Stimulated activated CD8-positive, alpha-beta memory T cell treated with anti-CD3 and anti-CD28 coated beads, Interleukin-15, amount 100 ng/mL, for 24 hours (primary cell): Measurements from ENCODE around the gene EML4.
"Not testable (repeated sequence)": the region's sequence is repeated elsewhere in the genome, so short reads cannot be mapped to it uniquely, and the experiment has no call there.

Experiments
- DNase-seq: peaks from one replicate; pipeline ENCODE4 v3.0.0-alpha.2; 2020; ENCODE audit warnings: low read depth

EML4 gene

GRCh38 chr2:42336361-42336965 is 167.3 kb downstream of the EML4 start:
- no peak for DNase-seq

- no peak for DNase-seq
These were observed 168.2 kb downstream of the EML4 start for GRCh38 chr2:42337356-42337820.

DNA sequence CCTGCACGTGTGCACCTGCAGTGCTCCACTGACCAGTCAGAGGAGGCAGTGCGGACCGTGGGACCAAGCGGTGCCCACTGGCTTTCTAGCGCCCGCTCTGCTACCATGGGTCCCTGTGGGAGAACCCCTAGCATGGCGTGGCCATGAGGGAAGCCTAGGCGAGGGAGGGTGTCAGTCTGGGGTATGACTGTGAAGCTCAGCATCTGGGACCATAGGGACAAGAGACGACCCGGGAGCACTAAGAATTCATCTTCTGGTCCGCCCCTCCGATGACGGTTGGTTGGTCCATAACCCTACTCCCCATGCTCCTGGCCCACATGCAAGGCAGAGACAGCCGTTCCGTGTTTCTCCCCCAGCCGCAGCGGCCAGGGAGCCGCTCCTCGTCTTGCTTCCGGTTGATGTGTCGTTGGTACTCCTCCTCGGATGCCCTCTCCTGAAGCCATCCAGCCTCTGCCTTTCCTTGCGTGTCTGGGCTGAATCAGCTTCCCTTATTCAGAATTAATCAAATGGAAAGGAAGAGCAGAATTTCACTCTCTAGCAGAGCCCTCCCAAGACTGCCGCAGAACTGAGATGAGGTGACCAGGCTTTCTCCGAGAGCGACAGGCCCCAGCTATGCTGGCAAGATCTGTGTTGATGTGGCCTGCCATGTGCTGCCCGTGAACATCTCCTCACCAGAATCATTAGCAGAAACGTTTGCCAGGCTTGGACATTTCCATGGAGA is 168.9 kb downstream of the EML4 start:
- DNase-seq = no peak

DNA sequence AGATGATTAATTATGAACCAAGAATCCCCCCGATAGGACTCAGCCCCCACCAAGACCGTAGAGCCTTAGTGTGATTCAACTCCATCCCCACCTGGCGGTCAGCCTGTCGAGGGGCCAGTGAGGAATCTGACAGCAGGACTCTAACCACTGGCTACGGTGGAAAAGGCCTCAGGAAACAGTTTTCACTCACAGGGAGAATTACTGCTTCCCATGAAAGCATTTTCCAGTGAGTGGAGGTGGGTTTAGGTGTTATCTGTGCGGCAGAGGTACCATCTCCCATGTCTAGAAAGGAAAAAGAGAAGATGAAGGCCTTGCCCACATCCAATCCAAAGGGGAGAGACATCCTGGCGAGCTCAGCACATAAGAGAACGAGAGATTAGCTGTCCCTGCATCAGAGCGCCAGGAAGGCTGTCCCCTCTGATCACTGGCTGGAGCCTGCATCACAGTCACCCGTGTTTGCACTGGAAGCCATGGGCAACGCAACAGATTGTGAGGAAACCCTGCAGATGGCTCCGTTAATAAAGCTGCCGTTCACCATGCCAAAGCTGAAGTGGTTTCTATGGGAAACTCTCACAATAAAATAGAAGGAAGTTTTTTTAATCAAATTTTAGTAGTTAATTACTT is 169.5 kb downstream of the EML4 start:
- DNase-seq = no peak

GRCh38 chr2:42339191-42339912 is 170.2 kb downstream of the EML4 start:
- no peak for DNase-seq

GRCh38 chr2:42340045-42340937 is 171.1 kb downstream of the EML4 start:
- no peak for DNase-seq

DNA sequence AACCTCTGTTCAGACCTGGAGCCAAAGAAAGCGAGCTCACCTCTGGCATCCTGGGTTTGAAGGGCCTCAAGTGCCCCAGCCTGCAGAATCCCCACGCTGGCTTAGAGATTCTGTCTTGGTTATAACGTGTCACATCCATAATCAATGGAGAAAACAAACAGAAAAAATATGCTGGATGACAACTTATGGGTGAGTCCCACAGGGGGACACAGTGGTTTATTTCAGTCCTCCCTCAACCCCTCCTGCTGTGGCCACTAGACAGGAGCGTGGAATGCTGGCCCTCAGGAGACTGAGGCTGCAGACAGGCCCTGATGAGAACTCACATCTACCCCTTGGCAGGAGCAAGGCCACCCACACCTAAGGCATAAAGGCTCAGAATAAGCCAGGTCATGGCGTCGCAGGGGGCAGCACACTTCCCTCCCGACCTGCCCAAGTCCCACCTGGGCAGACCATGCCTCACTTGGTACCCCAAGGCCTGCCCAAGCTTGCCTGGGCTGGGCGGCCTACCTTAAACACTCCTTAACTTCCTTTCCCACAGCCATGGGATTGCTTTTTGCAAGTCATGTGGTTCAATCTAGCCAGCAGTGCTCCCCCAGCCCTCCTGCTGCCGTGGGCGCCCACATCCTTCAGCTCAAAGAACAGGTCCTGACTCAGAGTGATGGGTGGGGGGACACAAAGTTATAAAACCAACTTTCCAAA is 171.9 kb downstream of the EML4 start:
- DNase-seq = no peak

DNA sequence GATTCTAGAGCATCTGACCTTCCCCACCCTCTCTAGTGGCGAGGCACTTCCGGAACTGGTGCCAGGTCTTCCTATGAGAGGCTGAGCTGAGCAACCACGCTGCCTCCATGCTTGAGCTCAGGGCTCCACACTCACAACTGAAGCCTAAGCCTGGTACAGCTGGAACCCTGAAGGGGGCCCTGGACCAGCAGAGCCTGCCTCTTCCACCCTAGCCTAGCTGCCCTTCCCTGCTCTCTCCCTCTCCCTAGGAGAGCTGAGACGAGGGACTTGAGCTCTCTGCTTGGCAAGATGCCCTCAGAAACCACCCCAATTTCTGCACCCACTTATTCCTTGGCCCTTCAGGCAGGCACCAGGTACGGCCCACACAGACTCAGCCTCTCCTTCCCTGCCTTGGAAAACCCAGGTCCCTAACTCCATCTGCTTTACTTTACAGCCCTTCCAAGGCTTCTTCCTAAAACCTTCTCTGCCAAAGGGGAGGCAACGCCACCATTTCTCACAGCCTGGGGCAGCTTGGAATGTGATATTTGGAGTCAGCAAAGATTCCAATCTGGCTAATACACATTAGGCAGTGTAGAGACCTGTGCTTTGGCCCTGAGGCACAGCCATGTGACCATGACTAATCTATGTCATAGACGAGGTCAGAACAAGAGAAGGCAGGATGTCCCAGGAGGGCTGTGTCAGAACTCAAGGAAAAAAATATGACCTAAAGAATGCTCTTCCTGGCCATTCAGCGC is 173.1 kb downstream of the EML4 start:
- no peak for DNase-seq

DNA sequence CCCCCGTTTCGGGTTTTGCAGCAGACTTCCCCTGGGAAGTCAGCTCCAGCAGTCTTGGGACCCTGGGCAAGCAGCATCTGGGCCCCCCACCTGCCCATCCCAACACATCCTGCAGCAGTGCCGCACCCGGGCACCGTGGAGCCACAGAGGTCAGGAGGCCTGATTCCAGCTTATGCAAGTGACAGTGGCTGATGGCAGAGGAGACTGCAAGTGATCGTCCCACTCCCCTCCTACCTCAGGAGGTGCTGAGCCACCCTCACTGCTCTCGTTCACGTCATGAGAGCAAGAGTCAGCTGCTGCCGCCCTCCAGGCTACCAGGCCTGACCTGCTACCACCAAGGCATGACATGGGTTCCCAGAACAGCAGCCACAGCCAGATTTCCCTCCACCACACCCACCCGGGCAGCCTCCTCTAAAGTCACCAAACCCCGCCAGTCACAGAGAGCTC is 173.7 kb downstream of the EML4 start:
- DNase-seq = no peak

DNA sequence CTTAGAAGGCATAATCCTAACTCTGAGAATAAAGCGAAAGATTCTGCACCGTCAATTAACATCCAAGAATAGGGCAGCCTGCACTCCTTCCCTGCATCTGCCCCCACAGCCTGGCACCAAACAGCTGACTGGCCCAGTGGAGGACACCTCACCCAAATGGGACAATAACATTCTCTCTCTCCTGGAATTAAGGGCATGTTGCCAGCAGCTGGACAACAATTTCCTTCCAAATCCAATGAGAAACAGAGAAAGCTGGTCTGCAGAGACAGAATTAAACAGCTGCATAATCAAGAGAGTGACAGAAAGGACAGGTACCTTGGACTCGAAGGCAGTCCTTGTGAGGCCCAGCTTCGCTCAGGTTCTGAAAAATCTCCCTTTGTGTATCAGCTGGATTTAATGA is 176.8 kb downstream of the EML4 start:
- no peak for DNase-seq

GRCh38 chr2:42346856-42347255 is 177.7 kb downstream of the EML4 start:
- not testable (repeated sequence) for DNase-seq

DNA sequence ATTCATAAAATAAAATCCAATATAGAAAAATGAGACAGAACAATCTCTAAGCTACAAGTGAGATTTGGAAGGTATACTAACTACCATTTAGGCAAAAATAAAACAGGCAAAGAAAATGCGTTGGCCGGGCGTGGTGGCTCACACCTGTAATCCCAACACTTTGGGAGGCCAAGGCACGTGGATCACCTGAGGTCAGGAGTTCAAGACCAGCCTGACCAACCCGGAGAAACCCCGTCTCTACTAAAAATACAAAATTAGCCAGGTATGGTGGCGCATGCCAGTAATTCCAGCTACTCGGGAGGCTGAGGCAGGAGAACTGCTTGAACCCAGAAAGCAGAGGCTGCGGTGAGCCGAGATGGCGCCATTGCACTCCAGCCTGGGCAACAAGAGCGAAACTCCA is 178.4 kb downstream of the EML4 start:
- DNase-seq = not testable (repeated sequence)

DNA sequence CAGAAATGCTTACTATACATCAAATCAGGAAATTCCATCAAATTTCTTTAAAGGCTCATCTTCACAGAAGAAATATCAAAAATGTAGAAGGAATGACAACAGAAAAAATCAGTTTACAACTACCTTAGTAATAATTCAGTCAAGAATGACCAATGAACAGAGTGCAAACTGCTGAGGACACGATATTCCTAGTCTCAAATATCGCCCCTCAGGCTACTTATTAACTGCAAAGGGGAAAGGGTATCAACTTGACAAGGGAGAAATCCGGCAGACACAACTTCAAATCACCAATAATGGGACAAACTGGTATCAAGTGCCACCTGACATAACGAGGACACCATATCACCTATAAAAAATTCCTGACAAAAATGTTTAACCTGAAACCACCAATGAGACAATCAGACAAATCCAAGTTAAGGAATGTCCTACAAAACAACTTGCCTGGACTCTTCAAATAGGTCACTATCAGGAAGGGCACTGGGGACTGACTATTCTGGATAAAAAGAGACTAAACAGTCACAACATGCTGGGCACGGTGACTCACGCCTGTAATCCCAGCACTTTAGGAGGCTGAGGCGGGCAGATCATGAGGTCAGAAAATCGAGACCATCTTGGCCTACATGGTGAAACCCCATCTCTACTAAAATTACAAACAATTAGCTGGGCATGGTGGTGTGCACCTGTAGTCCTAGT is 179.1 kb downstream of the EML4 start:
- DNase-seq = no peak

- DNase-seq = no peak
These were observed 181.4 kb downstream of the EML4 start for GRCh38 chr2:42350434-42351063.

DNA sequence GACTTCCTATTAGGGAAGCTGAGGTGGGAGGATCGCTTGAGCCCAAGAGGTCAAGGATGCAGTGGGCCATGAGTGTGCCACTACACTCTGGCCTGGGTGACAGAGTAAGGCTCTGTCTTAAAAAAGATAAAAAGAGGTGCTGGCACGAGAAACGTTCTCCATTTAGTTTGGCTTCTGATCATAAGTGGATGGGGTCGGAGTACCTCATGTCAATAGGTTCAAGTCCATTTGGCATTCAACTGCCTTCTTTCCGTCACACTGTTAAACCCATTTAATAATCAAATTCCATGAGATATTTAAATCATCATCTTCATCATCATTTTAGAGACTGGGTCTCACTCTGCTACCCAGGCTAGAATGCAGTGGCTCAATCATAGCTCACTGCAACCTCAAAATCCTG is 182.7 kb downstream of the EML4 start:
- no peak for DNase-seq

DNA sequence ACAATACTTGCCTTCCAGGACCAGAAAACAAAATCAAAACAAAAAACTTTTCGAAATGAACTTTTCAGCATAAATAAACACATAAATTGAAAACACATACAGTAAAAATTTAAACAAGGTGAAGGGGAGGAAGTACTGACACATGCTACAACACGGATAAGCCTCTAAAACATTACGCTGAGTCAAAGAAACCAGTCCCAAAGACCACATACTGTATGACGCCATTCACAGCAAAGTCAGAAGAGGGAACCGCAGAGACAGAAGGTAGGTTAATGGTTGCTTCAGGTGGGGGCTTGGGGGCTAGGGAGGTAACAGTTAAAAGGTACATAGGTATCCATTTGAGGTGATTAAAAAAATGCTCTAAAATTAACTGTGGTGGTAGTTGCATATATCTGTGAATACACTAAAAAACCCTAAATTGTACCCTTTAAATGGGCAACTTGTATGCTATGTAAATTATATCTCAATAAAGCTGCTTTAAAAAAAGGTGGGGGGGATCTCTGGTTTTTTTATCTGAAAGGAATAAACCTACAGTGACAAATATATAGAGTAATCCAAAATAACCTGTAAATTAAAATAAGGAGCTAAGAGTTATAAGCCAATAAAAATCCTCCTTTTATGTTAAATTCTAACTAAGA is 184.8 kb downstream of the EML4 start:
- no peak for DNase-seq

GRCh38 chr2:42359304-42359964 is 190.3 kb downstream of the EML4 start:
- no peak for DNase-seq

DNA sequence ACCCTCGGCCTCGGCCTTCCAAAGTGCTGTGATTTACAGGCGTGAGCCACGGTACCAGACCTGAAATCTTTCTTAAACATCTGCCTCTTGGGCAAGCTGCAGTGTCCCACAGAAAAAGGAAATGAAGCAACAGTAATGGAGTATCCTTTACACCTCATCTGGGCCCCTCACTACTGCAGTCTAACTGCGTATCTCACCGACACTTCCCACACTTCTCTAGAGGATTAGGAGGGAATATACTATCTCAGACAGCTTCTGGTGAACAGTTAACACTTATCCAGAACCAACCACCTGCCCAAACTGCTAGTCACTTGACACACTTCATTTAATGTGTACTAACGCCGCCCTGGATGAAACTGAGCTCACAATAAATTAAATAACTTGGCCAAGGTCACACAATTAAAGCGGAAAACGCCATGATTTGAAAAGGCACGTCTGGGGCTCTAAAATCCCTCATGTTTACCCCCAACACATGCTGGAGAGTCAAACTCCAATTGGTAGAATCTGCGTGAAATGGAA is 190.9 kb downstream of the EML4 start:
- no peak for DNase-seq
